HG03159 (cell line): ENCODE data around the gene CRKL.
"Not testable (repeated sequence)": the region's sequence is repeated elsewhere in the genome, so short reads cannot be mapped to it uniquely, and the experiment has no call there.

Experiments
- ATAC-seq: cut with Tn5 transposase; IDR thresholded peaks from one replicate; pipeline ENCODE4 v1.9.1; 2021; ENCODE audit warnings: mild to moderate bottlenecking, moderate library complexity; ENCODE audit not compliant: unreplicated experiment

The CRKL gene

DNA sequence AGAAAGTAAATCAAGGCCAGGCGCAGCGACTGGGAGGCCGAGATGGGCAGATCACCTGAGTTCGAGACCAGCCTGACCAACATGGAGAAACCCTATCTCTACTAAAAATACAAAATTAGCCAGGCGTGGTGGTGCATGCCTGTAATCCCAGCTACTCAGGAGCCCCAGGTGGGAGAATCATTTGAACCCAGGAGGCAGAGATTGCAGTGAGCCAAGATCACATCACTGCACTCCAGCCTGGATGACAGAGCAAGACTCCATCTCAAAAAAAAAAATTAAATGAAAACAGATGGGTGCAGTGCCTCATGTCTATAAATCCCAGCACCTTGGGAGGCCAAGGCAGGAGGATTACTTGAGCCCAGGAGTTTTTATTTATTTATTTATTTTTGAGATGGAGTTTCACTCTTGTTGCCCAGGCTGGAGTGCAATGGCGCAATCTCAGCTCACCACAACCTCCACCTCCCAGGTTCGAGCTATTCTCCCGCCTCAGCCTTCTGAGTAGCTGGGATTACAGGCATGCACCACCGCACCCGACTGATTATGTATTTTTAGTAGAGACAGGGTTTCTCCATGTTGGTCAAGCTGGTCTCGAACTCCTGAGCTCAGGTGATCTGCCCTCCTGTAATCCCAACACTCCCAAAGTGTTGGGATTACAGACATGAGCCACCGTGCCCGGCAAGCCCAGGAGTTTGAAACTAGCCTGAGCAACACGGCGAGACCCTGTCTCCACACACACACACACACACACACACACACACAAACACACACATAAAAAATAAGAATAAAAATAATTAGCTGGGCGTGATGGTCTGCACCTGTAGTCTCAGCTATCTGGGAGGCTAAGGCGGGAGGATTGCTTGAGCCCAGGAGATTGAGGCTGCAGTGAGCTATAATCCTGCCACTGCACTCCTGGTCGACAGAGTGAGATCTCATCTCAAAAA, 15.8 kb upstream of the CRKL start:
- ATAC-seq, result not testable (repeated sequence)

- ATAC-seq, result no peak
Measured at GRCh38 chr22:20903093-20903492, 14.1 kb upstream of the CRKL start.

- no peak for ATAC-seq
Measured at GRCh38 chr22:20904008-20904979, 12.9 kb upstream of the CRKL start.

DNA sequence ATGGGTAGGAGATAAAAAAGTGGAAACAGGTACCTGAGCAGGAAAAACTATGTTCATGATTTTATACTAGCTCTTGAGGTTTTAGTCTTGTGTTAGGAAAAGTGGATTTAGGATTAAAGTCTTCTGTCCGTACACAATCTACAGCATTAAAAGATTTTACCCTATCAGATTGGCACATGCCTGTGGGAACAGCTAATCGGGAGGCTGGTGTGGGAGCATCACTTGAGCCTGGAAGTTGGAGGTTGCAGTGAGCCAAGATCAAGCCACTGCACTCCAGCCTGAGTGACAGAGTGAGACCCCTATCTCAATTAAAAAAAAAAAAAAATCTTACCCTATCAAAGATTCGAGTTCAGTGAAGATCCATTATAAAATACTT, 12.2 kb upstream of the CRKL start:
- ATAC-seq, result no peak

DNA sequence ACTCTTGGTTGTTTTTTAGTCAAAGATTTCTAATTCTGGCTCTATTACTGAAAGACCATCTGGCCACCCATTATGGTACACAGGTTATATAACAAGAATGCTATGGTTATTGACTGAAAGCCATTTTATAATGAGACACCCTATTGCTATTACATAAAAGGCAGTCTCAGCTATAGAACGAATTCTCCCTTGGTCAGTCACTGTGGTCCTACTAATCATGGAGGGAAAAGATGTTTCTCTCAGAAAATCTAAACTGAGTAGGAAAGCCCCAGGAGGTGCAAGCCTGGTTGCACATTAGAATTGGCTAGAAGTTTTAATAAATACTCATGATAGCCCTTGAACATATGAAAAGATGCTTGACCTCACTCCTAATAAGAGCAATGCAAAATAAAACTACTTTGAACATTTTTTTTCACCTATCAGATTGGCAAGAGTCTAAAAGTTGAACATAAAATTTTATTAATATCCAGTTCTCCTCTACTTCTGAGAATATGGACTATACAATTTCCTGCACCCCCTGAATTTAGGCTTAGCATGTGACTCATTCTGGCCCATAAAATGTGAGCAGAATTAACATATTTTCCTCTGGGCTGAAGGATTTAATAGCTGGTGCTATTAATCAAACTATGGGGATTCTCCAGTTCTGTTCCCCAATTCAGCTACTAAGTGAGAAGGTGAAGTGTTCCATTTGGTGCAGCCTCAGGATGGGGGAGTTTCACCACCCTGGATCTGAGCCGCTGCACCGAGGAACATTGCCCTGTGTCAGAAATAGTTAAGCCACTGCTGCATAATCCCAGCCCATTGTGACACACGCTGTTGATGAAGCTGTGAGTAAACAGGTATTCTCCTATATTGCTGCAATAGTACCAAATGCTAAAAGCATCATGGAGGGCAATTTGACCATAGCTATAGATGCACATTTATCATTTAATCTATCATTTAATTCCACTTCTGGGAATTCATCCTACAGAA, 11.5 kb upstream of the CRKL start:
- ATAC-seq, result no peak

- ATAC-seq, result no peak
Measured at GRCh38 chr22:20906387-20906767, 10.8 kb upstream of the CRKL start.

DNA sequence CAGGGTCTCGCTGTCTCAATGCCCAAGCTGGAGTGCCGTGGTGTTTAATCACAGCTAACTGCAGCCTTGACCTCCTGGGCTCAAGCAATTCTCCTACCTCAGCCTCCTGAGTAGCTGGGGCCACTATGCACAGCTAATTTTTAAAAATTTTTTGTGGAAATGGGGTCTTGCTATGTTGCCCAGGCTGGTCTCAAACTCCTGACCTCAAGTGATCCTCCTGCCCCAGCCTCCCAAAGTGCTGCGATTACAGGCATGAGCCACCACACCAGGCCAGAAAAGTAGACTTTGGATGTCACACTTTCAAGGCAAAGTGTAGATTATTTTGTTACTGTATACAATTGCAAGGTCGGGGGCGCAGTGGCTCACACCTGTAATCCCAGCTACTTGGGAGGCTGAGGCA, 8.5 kb upstream of the CRKL start:
- not testable (repeated sequence) for ATAC-seq

DNA sequence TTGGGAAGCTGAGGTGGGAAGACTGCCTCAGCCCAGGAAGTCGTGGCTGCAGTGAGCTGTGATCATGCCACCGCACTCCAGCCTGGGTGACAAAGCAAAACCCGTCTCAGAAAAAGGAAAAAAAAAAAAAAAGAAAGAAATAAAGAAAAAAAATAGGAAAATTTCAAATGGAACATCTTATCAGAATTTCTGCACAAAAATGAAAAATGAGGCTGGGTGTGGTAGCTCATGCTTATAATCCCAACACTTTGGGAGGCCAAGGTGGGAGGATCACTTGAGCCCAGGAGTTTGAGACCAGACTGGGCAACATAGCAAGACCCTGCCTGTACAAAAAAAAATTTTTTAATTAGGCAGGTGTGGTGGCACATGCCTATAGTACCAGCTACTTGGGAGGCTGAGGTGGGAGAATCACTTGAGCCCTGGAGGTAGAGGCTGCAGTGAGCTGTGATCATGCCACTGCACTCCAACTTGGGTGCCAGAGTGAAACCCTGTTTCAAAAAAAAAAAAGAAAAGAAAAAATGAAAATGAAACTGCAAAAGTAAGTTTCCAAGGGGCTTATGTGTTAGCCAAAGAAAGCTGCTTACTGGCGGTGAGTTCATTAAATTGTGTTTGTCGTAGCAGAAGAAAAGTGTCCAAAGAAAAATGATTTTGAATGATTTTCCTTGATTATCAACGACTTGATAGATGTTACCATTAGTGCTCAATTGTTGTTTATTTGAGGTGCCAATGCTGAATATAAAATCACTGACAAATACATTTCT, 7.5 kb upstream of the CRKL start:
- ATAC-seq, result no peak

GRCh38 chr22:20912494-20912893, 4.7 kb upstream of the CRKL start:
- no peak for ATAC-seq

- ATAC-seq, result no peak
Measured at GRCh38 chr22:20918663-20919218, 1.5 kb downstream of the CRKL start.

GRCh38 chr22:20919718-20920117, 2.5 kb downstream of the CRKL start:
- ATAC-seq, result no peak

DNA sequence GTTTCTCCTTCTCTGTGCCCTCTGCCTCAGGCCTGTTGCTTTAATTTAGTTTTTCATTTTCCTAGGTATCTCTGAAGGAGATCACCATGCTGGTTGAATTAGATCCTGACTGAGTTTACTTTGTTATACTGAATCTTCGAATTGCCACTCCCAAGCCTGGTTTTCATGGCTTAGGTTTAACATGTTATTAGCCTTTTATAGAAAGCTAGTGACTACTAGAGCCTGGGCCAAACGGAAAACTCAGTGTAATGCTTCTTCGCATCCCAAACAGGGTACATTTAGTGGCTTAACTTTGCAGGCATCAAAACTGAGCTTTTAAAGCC, 3.6 kb downstream of the CRKL start:
- ATAC-seq, result no peak

- ATAC-seq, result no peak
Measured at GRCh38 chr22:20922141-20922751, 5.0 kb downstream of the CRKL start.

DNA sequence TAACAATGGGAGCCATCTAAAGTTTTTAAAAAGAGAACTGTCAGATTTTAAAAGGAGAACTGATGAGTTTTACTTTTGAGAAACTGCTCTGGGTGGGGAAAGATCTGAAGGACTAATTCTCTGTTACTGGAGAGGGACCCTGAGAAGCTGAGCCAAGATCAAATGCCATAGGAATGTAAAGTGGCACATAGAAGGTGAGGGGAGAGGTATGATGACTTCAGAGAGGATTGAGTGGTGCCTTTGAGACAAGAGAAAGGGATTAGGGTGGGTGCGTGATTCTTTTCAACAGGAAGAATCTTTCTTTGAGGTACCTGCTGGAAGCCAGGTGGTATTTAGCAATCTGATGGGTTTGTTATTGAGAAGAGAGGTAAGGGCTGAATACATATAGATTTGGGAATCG, 9.0 kb downstream of the CRKL start:
- ATAC-seq, result no peak

DNA sequence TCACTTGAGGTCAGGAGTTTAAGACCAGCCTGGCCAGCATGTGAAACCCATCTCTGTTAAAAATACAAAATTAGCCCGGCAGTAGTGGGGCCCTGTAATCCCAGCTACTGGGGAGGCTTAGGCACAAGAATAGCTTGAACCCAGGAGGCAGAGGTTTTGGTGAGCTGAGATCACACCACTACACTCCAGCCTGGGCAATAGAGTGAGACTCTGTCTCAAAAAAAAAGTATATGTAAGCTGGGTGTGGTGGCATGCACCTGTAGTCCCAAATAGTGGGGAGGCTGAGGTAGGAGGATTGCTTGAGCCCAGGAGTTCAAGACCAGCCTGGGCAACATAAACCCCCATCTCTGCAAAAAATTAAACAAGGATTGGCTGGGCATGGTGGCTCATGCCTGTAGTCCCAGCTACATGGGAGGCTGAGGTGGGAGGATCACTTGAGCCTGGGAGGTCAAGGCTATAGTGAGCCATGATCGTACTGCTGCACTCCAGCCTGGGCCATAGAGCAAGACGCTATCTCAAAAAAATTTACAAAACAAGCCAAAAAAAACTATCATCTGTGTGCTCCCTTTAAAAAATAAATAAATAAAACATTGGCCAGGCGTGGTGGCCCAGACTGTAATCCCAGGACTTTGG, 10.8 kb downstream of the CRKL start:
- ATAC-seq, result no peak

GRCh38 chr22:20928573-20928967, 11.4 kb downstream of the CRKL start:
- ATAC-seq, result no peak

- ATAC-seq, result no peak
Measured at GRCh38 chr22:20930004-20930403, 12.8 kb downstream of the CRKL start.

- not testable (repeated sequence) for ATAC-seq
Measured at GRCh38 chr22:20930435-20930834, 13.2 kb downstream of the CRKL start.
